Panc1 (cell line): ENCODE measurements around the gene NDUFAF5. TPM values are rescaled to one million over a fixed set of nuclear protein-coding genes. Genes with fewer than 3 reads are reported as not detected.

Experiments used
- ATAC-seq: fragments of 200-7000 bp; cut with Tn5 transposase; 2 replicates; pipeline ENCODE4 v1.9.1; 2020; ENCODE audit warnings: mild to moderate bottlenecking, moderate library complexity
- BruUV-seq: library from RNA; stranded (reverse); fragments of 400-500 nt; replicated peaks from 2 replicates; lab custom pipeline; 2021; lab: Mats Ljungman, UMichigan
- CTCF ChIA-PET: fragments of 300-600 bp; sonication (Branson Sonifier 250); formaldehyde crosslinking; loops from one replicate; lab custom pipeline; 2022; ENCODE audit warnings: antibody characterized with exemption; lab: Charles Lee
- POLR2A ChIA-PET: fragments of 300-600 bp; sonication (Branson Sonifier 250); formaldehyde crosslinking; loops from one replicate; lab custom pipeline; 2022; ENCODE audit warnings: antibody characterized with exemption; lab: Charles Lee
- DNase-seq: peaks from one replicate; pipeline ENCODE4 v3.0.0-alpha.2; 2010; ENCODE audit warnings: low read depth, low spot score
- H3K27ac ChIP-seq: 2 replicates; pipeline ENCODE4 v1.5.1; 2011; ENCODE audit warnings: mild to moderate bottlenecking, low read length, inconsistent platforms
- H3K27me3 ChIP-seq: fragments of 200-500 bp; sonication (Bioruptor generic); 2 replicates; pipeline ENCODE4 v1.6.0; 2014; ENCODE audit warnings: low read length, inconsistent platforms; ENCODE audit not compliant: control insufficient read depth, insufficient read depth
- H3K36me3 ChIP-seq: fragments of 200-500 bp; sonication (Bioruptor generic); 2 replicates; pipeline ENCODE4 v1.5.1; 2014; ENCODE audit warnings: inconsistent platforms, mild to moderate bottlenecking, low read length, moderate library complexity; ENCODE audit not compliant: control insufficient read depth, insufficient read depth
- H3K4me1 ChIP-seq: 2 replicates; pipeline ENCODE4 v1.5.1; 2011; ENCODE audit warnings: inconsistent platforms, mild to moderate bottlenecking, low read length, moderate library complexity; ENCODE audit not compliant: control insufficient read depth, insufficient read depth
- H3K4me3 ChIP-seq, 2 experiments: 2 replicates each; pipeline ENCODE4 v1.5.1; 2011 to 2012; ENCODE audit warnings: low read depth in 2 of 2, low read length in 2 of 2, mild to moderate bottlenecking in 2 of 2, inconsistent platforms in 1 of 2, moderate library complexity in 1 of 2
- H3K9me3 ChIP-seq: fragments of 200-500 bp; sonication (Bioruptor generic); 2 replicates; pipeline ENCODE4 v1.5.1; 2014; ENCODE audit warnings: low read depth, mild to moderate bottlenecking, inconsistent platforms, low read length, moderate library complexity; ENCODE audit not compliant: control insufficient read depth, insufficient read depth
- POLR2AphosphoS5 ChIP-seq: IDR thresholded peaks from 2 replicates; pipeline ENCODE4 v1.6.1; 2012; ENCODE audit warnings: mild to moderate bottlenecking, low read depth, low read length, moderate library complexity
- SIN3A ChIP-seq: IDR thresholded peaks from 2 replicates; pipeline ENCODE4 v1.6.1; 2012; ENCODE audit warnings: low read depth, mild to moderate bottlenecking, low read length, moderate library complexity, borderline replicate concordance; ENCODE audit not compliant: insufficient read depth
- TCF7L2 ChIP-seq: IDR thresholded peaks from 2 replicates; pipeline ENCODE4 v1.6.1; 2011; ENCODE audit warnings: mild to moderate bottlenecking, low read depth, low read length, inconsistent platforms
- in situ Hi-C: cut with HindIII; loops from 2 replicates; pipeline ENCODE4 v1.10.0; 2016; ENCODE audit warnings: low sequenced_read_pairs, low pct_unique_long_range_greater_than_20kb
- intact Hi-C: fragments of 100-400 bp; cut with micrococcal nuclease; formaldehyde crosslinking; loops from one replicate; pipeline ENCODE4 v1.10.0; 2022; ENCODE audit not compliant: unreplicated experiment
- total RNA-seq: library from RNA; stranded (reverse); gene quantifications from one replicate; pipeline ENCODE4 v1.2.1, GENCODE V29; 2021; ENCODE audit not compliant: unreplicated experiment
- TF ChIP-seq, protein P1 (sequence below), 2 experiments: IDR thresholded peaks; 2 replicates each; pipeline ENCODE4 v1.6.1; 2011 to 2012; ENCODE audit warnings: low read depth in 2 of 2, control low read depth in 1 of 2, low read length in 1 of 2, mild to moderate bottlenecking in 1 of 2, moderate library complexity in 1 of 2; ENCODE audit not compliant: insufficient read depth in 1 of 2
- TF ChIP-seq, protein P2 (sequence below): fragments of 450-650 bp; IDR thresholded peaks from 2 replicates; pipeline ENCODE4 v1.5.1; 2017; ENCODE audit warnings: mild to moderate bottlenecking

The NDUFAF5 gene
- total RNA-seq, 1 experiment from 2014 or later: 23.0 TPM

- Histone ChIP-seq H3K9me3 (no peaks in the 10 kb centered on the region), H3K4me1 (peaks cover 12% of the 10 kb centered on the region), H3K27me3 (no peaks in the 10 kb centered on the region), H3K36me3 (peaks cover 39% of the 10 kb centered on the region), H3K27ac (peak overlapping the region; percentile 90), H3K4me3 (peak overlapping the region; percentile 78 to 100)
- ChIA-PET POLR2A (interaction anchor here (0.7 to 1.1 kb wide), 2 partner anchors 9 to 172 kb away, joined by 4 to 5 read pairs; no protein-coding TSS in a partner anchor), CTCF (interaction anchor here (0.7 to 1.1 kb wide), 3 partner anchors 13 to 18 kb away, joined by 4 to 10 read pairs (median 4); no protein-coding TSS in a partner anchor)
- no peak; the same call in 1 of the 2 replicates for TF ChIP-seq POLR2AphosphoS5
- TF ChIP-seq TCF7L2: no peak
- TF ChIP-seq, protein P1, sequence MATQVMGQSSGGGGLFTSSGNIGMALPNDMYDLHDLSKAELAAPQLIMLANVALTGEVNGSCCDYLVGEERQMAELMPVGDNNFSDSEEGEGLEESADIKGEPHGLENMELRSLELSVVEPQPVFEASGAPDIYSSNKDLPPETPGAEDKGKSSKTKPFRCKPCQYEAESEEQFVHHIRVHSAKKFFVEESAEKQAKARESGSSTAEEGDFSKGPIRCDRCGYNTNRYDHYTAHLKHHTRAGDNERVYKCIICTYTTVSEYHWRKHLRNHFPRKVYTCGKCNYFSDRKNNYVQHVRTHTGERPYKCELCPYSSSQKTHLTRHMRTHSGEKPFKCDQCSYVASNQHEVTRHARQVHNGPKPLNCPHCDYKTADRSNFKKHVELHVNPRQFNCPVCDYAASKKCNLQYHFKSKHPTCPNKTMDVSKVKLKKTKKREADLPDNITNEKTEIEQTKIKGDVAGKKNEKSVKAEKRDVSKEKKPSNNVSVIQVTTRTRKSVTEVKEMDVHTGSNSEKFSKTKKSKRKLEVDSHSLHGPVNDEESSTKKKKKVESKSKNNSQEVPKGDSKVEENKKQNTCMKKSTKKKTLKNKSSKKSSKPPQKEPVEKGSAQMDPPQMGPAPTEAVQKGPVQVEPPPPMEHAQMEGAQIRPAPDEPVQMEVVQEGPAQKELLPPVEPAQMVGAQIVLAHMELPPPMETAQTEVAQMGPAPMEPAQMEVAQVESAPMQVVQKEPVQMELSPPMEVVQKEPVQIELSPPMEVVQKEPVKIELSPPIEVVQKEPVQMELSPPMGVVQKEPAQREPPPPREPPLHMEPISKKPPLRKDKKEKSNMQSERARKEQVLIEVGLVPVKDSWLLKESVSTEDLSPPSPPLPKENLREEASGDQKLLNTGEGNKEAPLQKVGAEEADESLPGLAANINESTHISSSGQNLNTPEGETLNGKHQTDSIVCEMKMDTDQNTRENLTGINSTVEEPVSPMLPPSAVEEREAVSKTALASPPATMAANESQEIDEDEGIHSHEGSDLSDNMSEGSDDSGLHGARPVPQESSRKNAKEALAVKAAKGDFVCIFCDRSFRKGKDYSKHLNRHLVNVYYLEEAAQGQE (IDR thresholded peaks at IDR 0.05; ENCODE audit: insufficient read depth in 1 of 2, low read depth in 2 of 2, low read length in 1 of 2): no peak
- no peak for TF ChIP-seq SIN3A
- TF ChIP-seq, protein P2, sequence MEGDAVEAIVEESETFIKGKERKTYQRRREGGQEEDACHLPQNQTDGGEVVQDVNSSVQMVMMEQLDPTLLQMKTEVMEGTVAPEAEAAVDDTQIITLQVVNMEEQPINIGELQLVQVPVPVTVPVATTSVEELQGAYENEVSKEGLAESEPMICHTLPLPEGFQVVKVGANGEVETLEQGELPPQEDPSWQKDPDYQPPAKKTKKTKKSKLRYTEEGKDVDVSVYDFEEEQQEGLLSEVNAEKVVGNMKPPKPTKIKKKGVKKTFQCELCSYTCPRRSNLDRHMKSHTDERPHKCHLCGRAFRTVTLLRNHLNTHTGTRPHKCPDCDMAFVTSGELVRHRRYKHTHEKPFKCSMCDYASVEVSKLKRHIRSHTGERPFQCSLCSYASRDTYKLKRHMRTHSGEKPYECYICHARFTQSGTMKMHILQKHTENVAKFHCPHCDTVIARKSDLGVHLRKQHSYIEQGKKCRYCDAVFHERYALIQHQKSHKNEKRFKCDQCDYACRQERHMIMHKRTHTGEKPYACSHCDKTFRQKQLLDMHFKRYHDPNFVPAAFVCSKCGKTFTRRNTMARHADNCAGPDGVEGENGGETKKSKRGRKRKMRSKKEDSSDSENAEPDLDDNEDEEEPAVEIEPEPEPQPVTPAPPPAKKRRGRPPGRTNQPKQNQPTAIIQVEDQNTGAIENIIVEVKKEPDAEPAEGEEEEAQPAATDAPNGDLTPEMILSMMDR: no peak
- no TSS peak for BruUV-seq
- ATAC-seq (peak; percentile 23; the same call in 1 of the 2 replicates), DNase-seq (no peak)
- in situ Hi-C loops (no loop called here), intact Hi-C loops (no loop called here)
These were observed 446 bp upstream of the NDUFAF5 start for GRCh38 chr20:13784271-13784892.

DNA sequence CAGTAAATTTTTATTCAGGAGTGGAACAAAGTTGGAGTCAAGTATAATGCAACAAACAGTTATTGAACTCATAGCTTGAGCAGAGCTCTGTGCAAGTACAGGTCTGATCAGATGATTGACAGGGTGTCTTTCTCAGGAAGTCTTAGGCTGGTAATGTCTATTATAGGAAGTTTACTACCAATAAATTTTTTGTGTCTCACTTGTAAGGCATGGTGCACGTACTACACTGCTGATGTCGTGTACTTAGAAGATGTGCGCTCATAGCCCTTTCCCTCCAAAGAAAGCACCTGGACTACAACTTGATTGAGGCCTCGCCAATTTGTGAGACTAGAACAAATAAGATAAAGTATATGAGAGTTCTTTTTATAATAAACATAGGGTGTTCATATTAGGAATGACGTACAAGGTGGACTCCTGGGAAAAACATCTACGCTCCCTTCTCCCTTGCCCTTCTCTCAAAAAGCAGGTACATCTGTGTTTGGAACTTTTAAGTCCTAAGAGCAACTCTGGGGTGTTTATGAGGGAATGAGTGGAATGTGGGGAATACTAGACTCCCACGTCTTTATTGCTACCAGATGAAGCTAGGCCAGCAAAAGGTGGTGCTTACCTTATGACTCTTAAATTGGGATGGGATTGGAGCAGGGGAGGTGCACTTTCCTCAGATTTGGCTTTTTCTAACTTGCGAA lies 1.5 kb downstream of the NDUFAF5 start:
- intact Hi-C loops (no loop called here), in situ Hi-C loops (no loop called here)
- Histone ChIP-seq H3K27me3 (no peaks in the 10 kb centered on the region), H3K4me1 (peaks cover 12% of the 10 kb centered on the region), H3K9me3 (no peaks in the 10 kb centered on the region), H3K36me3 (peaks cover 44% of the 10 kb centered on the region), H3K4me3 (peak overlapping the region; percentile 78 to 100), H3K27ac (peak overlapping the region; percentile 90)
- no TSS peak for BruUV-seq
- no peak for DNase-seq
- ATAC-seq: no peak
- POLR2A ChIA-PET: no interaction called here
- TF ChIP-seq, protein P1 (IDR thresholded peaks at IDR 0.05; ENCODE audit: insufficient read depth in 1 of 2, low read depth in 2 of 2, low read length in 1 of 2): no peak
- TF ChIP-seq SIN3A (no peak), TCF7L2 (no peak), POLR2AphosphoS5 (no peak)
- TF ChIP-seq, protein P2: no peak
- CTCF ChIA-PET: no interaction called here
